GM12878 (cell line): ENCODE measurements around the gene RORC. TPM values are rescaled to one million over a fixed set of nuclear protein-coding genes. Genes with fewer than 3 reads are reported as not detected.

Experiments used
- ATAC-seq: fragments of 200-7000 bp; cut with Tn5 transposase; 3 replicates; pipeline ENCODE4 v1.9.1; 2020; ENCODE audit warnings: mild to moderate bottlenecking, moderate library complexity
- BruUV-seq: library from RNA; stranded (reverse); fragments of 400-500 nt; replicated peaks from 2 replicates; lab custom pipeline; 2021; lab: Mats Ljungman, UMichigan
- CTCF ChIA-PET: fragments of 300-600 bp; sonication (Branson Sonifier 250); formaldehyde crosslinking; extraction: SDS; loops from one replicate; lab custom pipeline; 2021; ENCODE audit warnings: inconsistent platforms; lab: Yijun Ruan, JAX
- POLR2A ChIA-PET: fragments of 350-600 bp; formaldehyde crosslinking; extraction: SDS; loops from one replicate; lab custom pipeline; 2021; ENCODE audit warnings: inconsistent platforms; lab: Charles Lee
- RAD21 ChIA-PET: fragments of 300-600 bp; sonication (Branson Sonifier 250); formaldehyde crosslinking; loops from one replicate; lab custom pipeline; 2023; ENCODE audit warnings: antibody characterized with exemption; ENCODE audit not compliant: unreplicated experiment; lab: Charles Lee
- SMC1A ChIA-PET: fragments of 300-600 bp; sonication (Branson Sonifier 250); formaldehyde crosslinking; loops from one replicate; lab custom pipeline; 2023; ENCODE audit not compliant: unreplicated experiment, uncharacterized antibody; lab: Charles Lee
- DNase-seq: peaks from one replicate; pipeline ENCODE4 v3.0.0-alpha.2; 2011; ENCODE audit warnings: low read depth, low spot score
- FAIRE-seq: peaks from 3 replicates; lab custom pipeline; 2011; peaks lifted over from hg19 to GRCh38; lab: Jason Lieb, UNC
- H2AFZ ChIP-seq: 2 replicates; pipeline ENCODE4 v1.6.0; 2011; ENCODE audit warnings: low read depth, low read length, control low read depth; ENCODE audit not compliant: control insufficient read depth
- H3K27ac ChIP-seq: 2 replicates; pipeline ENCODE4 v1.5.1; 2011; ENCODE audit warnings: control low read depth; ENCODE audit not compliant: control insufficient read depth, insufficient read depth
- H3K27me3 ChIP-seq, 2 experiments: replicated peaks in 1 of 2; 2 replicates each; pipeline versions ENCODE4 v1.6.0 to v1.6.1; 2011; ENCODE audit warnings: low read length in 1 of 2; ENCODE audit not compliant: control insufficient read depth in 2 of 2, insufficient read depth in 2 of 2
- H3K36me3 ChIP-seq, 2 experiments: 2 replicates each; pipeline ENCODE4 v1.5.1; 2011; ENCODE audit warnings: low read length in 1 of 2; ENCODE audit not compliant: control insufficient read depth in 2 of 2, insufficient read depth in 2 of 2
- H3K4me1 ChIP-seq: 2 replicates; pipeline ENCODE4 v1.6.1; 2011; ENCODE audit warnings: mild to moderate bottlenecking, low read length, moderate library complexity, mixed read lengths; ENCODE audit not compliant: control insufficient read depth, insufficient read depth
- H3K4me2 ChIP-seq: 2 replicates; pipeline ENCODE4 v1.6.0; 2011; ENCODE audit warnings: control low read depth; ENCODE audit not compliant: control insufficient read depth, insufficient read depth
- H3K4me3 ChIP-seq: fragments of 200-600 bp; sonication (generic); 2 replicates; pipeline ENCODE4 v1.5.1; 2016
- H3K79me2 ChIP-seq: 2 replicates; pipeline ENCODE4 v1.6.0; 2011; ENCODE audit warnings: low read length; ENCODE audit not compliant: control insufficient read depth, insufficient read depth
- H3K9ac ChIP-seq: 2 replicates; pipeline ENCODE4 v1.8.0; 2011; ENCODE audit warnings: low read length, control low read depth, mixed read lengths; ENCODE audit not compliant: control insufficient read depth, insufficient read depth
- H3K9me3 ChIP-seq: replicated peaks from 3 replicates; pipeline ENCODE4 v1.5.1; 2011; ENCODE audit warnings: mild to moderate bottlenecking, low read length; ENCODE audit not compliant: control insufficient read depth, insufficient read depth
- H4K20me1 ChIP-seq: 2 replicates; pipeline ENCODE4 v1.6.0; 2011; ENCODE audit not compliant: control insufficient read depth, insufficient read depth
- BCL11A ChIP-seq: IDR thresholded peaks from 2 replicates; pipeline ENCODE4 v1.6.1; 2011; ENCODE audit warnings: low read depth, low read length
- CEBPZ ChIP-seq: fragments of 150-350 bp; IDR thresholded peaks from 2 replicates; pipeline ENCODE4 v1.6.1; 2016; ENCODE audit warnings: low read depth, low read length
- CHD2 ChIP-seq: IDR thresholded peaks from 2 replicates; pipeline ENCODE4 v1.6.1; 2011; ENCODE audit warnings: low read depth, low read length, improper control_type of control experiment, borderline replicate concordance
- ESRRA ChIP-seq: IDR thresholded peaks from 2 replicates; pipeline ENCODE4 v1.6.1; 2012; ENCODE audit warnings: mild to moderate bottlenecking, low read length, improper control_type of control experiment
- ETV6 ChIP-seq, 2 experiments: fragments of 450-650 bp in 1 of 2; IDR thresholded peaks in 1 of 2; conservative IDR thresholded peaks in 1 of 2; 2 replicates each; pipeline ENCODE4 v1.6.1; 2014; ENCODE audit warnings: antibody characterized with exemption in 1 of 2, borderline replicate concordance in 1 of 2, low read depth in 1 of 2, mild to moderate bottlenecking in 1 of 2, moderate library complexity in 1 of 2
- FOXM1 ChIP-seq: IDR thresholded peaks from 2 replicates; pipeline ENCODE4 v1.6.1; 2012; ENCODE audit warnings: low read depth, mild to moderate bottlenecking, inconsistent platforms, low read length, moderate library complexity
- IKZF2 ChIP-seq, 2 experiments: fragments of 450-650 bp; IDR thresholded peaks; 2 replicates each; pipeline ENCODE4 v1.6.1; 2017; ENCODE audit warnings: mild to moderate bottlenecking in 2 of 2, moderate library complexity in 2 of 2
- LARP7 ChIP-seq: fragments of 450-650 bp; IDR thresholded peaks from 2 replicates; pipeline ENCODE4 v1.6.1; 2017; ENCODE audit warnings: mild to moderate bottlenecking
- MEF2B ChIP-seq: fragments of 450-650 bp; IDR thresholded peaks from 2 replicates; pipeline ENCODE4 v1.6.1; 2018; ENCODE audit warnings: mild to moderate bottlenecking, moderate library complexity; ENCODE audit not compliant: partially characterized antibody, poor library complexity, severe bottlenecking
- SIX5 ChIP-seq: IDR thresholded peaks from 2 replicates; pipeline ENCODE4 v1.6.1; 2011; ENCODE audit warnings: mild to moderate bottlenecking, low read depth, low read length, moderate library complexity; ENCODE audit not compliant: severe bottlenecking
- SREBF1 ChIP-seq: IDR thresholded peaks from 2 replicates; pipeline ENCODE4 v1.6.1; 2012; ENCODE audit warnings: mild to moderate bottlenecking, low read length
- ZBTB40 ChIP-seq: fragments of 450-650 bp; IDR thresholded peaks from 2 replicates; pipeline ENCODE4 v1.6.1; 2016; ENCODE audit warnings: mild to moderate bottlenecking, moderate library complexity, borderline replicate concordance
- WGBS: methylation state at CpG from one replicate; pipeline ENCODE4 v1.1.6; 2016; ENCODE audit warnings: low lambda C conversion rate; ENCODE audit not compliant: insufficient replicate concordance, insufficient coverage; ENCODE audit errors: missing lambda C conversion rate; 5-methylcytosine and 5-hydroxymethylcytosine counted together
- in situ Hi-C: fragments of 300-500 bp; cut with MboI; formaldehyde crosslinking; loops from 9 replicates; pipeline ENCODE4 v1.14.3; 2018; ENCODE audit warnings: mixed read lengths
- intact Hi-C: fragments of 100-400 bp; cut with micrococcal nuclease; formaldehyde crosslinking; loops from one replicate; pipeline ENCODE4 v1.14.2; 2022; ENCODE audit not compliant: unreplicated experiment
- polyA plus RNA-seq, 11 experiments: library from polyadenylated mRNA; depleted of rRNA in 4 of 11; unstranded in 6 of 11; stranded (reverse) in 5 of 11; fragments of >200 nt; fragmentation: Nextera tagmentation in 4 of 11; fragmentation: Illumina TruSeq in 1 of 11; extraction: Ambion mirVana in 4 of 11; extraction: Trizol in 1 of 11; gene quantifications; 1 replicate in 1 of 11; 2 replicates in 10 of 11; pipeline versions ENCODE4 v1.2.1 to v1.2.3, GENCODE V29; 2011 to 2016; ENCODE audit warnings: inconsistent platforms in 2 of 11, missing spikeins in 2 of 11, low read depth in 1 of 11
- total RNA-seq, 4 experiments: library from RNA; depleted of rRNA in 3 of 4; stranded (reverse); fragments of >200 nt in 3 of 4; fragmentation: Illumina TruSeq in 1 of 4; extraction: Trizol in 1 of 4; gene quantifications; 2 replicates each; pipeline versions ENCODE4 v1.2.1 to v1.2.3, GENCODE V29; 2013 to 2021
- TF ChIP-seq, protein P1 (sequence below): fragments of 450-650 bp; conservative IDR thresholded peaks from 2 replicates; pipeline ENCODE4 v1.6.1; 2017; ENCODE audit warnings: mild to moderate bottlenecking, moderate library complexity
- TF ChIP-seq, protein P2 (sequence below): IDR thresholded peaks from 2 replicates; pipeline ENCODE4 v1.6.1; 2011; ENCODE audit warnings: low read depth, mild to moderate bottlenecking, low read length, moderate library complexity, borderline replicate concordance; ENCODE audit errors: extremely low read depth

RORC gene
- total and polyA plus RNA-seq, 10 of the 15 experiments (the other 5 are each of a cell fraction or from before 2014, with no cell fraction given): not detected

- no peak for ATAC-seq
- no peak for FAIRE-seq
- in situ Hi-C loops: no loop called here
- Histone ChIP-seq H2AFZ (no peak overlapping the region), H3K9me3 (no peaks in the 10 kb centered on the region), H3K27ac (no peak overlapping the region), H3K79me2 (no peaks in the 10 kb centered on the region), H3K4me2 (no peak overlapping the region), H3K4me1 (no peaks in the 10 kb centered on the region), H3K4me3 (no peak overlapping the region), H3K36me3 (no peaks in the 10 kb centered on the region), H3K9ac (no peak overlapping the region), H4K20me1 (no peaks in the 10 kb centered on the region), H3K27me3 (no peaks in the 10 kb centered on the region; a peak in 1 of 4 replicates)
- CTCF ChIA-PET: interaction anchor here (1.0 to 1.1 kb wide), 2 partner anchors 13 to 79 kb away, joined by 3 read pairs; no protein-coding TSS in a partner anchor
- 80% methylated on average over 4 of the region's 4 CpGs for whole genome bisulfite sequencing
- BruUV-seq: no TSS peak
- intact Hi-C loops: no loop called here
- POLR2A ChIA-PET: interaction anchor here (1.4 kb wide), 1 partner anchor 10 kb away, joined by 4 read pairs; no protein-coding TSS in a partner anchor
- RAD21 ChIA-PET: no interaction called here
- DNase-seq: no peak
- SMC1A ChIA-PET: interaction anchor here (1.0 kb wide), 1 partner anchor 9 kb away, joined by 3 read pairs; no protein-coding TSS in a partner anchor
- TF ChIP-seq IKZF2 (IDR thresholded peaks at IDR 0.05) (no peak), ESRRA (no peak), MEF2B (no peak), LARP7 (no peak), SIX5 (no peak), CEBPZ (no peak), SREBF1 (no peak), ETV6 (conservative IDR thresholded peaks at IDR 0.05 in 1 of 2, IDR thresholded peaks at IDR 0.05 in 1 of 2; ENCODE audit: borderline replicate concordance in 1 of 2, low read depth in 1 of 2) (no peak), ZBTB40 (no peak), FOXM1 (no peak), CHD2 (no peak), BCL11A (no peak)
- TF ChIP-seq, protein P1, sequence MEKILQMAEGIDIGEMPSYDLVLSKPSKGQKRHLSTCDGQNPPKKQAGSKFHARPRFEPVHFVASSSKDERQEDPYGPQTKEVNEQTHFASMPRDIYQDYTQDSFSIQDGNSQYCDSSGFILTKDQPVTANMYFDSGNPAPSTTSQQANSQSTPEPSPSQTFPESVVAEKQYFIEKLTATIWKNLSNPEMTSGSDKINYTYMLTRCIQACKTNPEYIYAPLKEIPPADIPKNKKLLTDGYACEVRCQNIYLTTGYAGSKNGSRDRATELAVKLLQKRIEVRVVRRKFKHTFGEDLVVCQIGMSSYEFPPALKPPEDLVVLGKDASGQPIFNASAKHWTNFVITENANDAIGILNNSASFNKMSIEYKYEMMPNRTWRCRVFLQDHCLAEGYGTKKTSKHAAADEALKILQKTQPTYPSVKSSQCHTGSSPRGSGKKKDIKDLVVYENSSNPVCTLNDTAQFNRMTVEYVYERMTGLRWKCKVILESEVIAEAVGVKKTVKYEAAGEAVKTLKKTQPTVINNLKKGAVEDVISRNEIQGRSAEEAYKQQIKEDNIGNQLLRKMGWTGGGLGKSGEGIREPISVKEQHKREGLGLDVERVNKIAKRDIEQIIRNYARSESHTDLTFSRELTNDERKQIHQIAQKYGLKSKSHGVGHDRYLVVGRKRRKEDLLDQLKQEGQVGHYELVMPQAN: no peak
- TF ChIP-seq, protein P2, sequence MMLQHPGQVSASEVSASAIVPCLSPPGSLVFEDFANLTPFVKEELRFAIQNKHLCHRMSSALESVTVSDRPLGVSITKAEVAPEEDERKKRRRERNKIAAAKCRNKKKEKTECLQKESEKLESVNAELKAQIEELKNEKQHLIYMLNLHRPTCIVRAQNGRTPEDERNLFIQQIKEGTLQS: no peak
Observed at GRCh38 chr1:151779852-151780251, 51.8 kb downstream of the RORC start.
